GM19467 (cell line): Measurements from ENCODE around the gene STEAP1B.
"Not testable (repeated sequence)": the region's sequence is repeated elsewhere in the genome, so short reads cannot be mapped to it uniquely, and the experiment has no call there.

Experiments used
- ATAC-seq: cut with Tn5 transposase; IDR thresholded peaks from one replicate; pipeline ENCODE4 v1.9.1; 2021; ENCODE audit warnings: mild to moderate bottlenecking, moderate library complexity; ENCODE audit not compliant: unreplicated experiment

STEAP1B gene

GRCh38 chr7:22457471-22457870 lies 42.5 kb downstream of the STEAP1B start:
- no peak for ATAC-seq

- no peak for ATAC-seq
Measured at GRCh38 chr7:22454446-22454845, 45.5 kb downstream of the STEAP1B start.

GRCh38 chr7:22452960-22453558 lies 46.9 kb downstream of the STEAP1B start:
- no peak for ATAC-seq

GRCh38 chr7:22452142-22452959 lies 47.6 kb downstream of the STEAP1B start:
- no peak for ATAC-seq

- not testable (repeated sequence) for ATAC-seq
Measured at GRCh38 chr7:22450013-22450412, 50.0 kb downstream of the STEAP1B start.

- peak; percentile 73 for ATAC-seq
Measured at GRCh38 chr7:22447762-22448161, 52.2 kb downstream of the STEAP1B start.

GRCh38 chr7:22447008-22447407 lies 53.0 kb downstream of the STEAP1B start:
- peak; percentile 26 for ATAC-seq

GRCh38 chr7:22445853-22446252 lies 54.1 kb downstream of the STEAP1B start:
- no peak for ATAC-seq

- peak; percentile 38 for ATAC-seq
Measured at GRCh38 chr7:22445140-22445743, 54.7 kb downstream of the STEAP1B start.

GRCh38 chr7:22444181-22444971 lies 55.6 kb downstream of the STEAP1B start:
- no peak for ATAC-seq

GRCh38 chr7:22443370-22444180 lies 56.4 kb downstream of the STEAP1B start:
- ATAC-seq: no peak

GRCh38 chr7:22442882-22443369 lies 57.1 kb downstream of the STEAP1B start:
- no peak for ATAC-seq

- no peak for ATAC-seq
Measured at GRCh38 chr7:22442187-22442881, 57.7 kb downstream of the STEAP1B start.

- ATAC-seq: no peak
Measured at GRCh38 chr7:22441157-22441556, 58.8 kb downstream of the STEAP1B start.

- ATAC-seq: peak; percentile 42
Measured at GRCh38 chr7:22438994-22439393, 61.0 kb downstream of the STEAP1B start.

- ATAC-seq: not testable (repeated sequence)
Measured at GRCh38 chr7:22436552-22436951, 63.4 kb downstream of the STEAP1B start.

- ATAC-seq: peak; percentile 15
Measured at GRCh38 chr7:22435720-22436119, 64.3 kb downstream of the STEAP1B start.

- peak; percentile 80 for ATAC-seq
Measured at GRCh38 chr7:22435105-22435504, 64.9 kb downstream of the STEAP1B start.

GRCh38 chr7:22433710-22434460 lies 66.1 kb downstream of the STEAP1B start:
- ATAC-seq: no peak
